ENCODE results near the gene OR6J1.

- TF ChIP-seq CTCF (CRISPR knock-in tag; IDR thresholded peaks at IDR 0.05) (no peak), POLR2A (IDR thresholded peaks at IDR 0.05; ENCODE audit: insufficient read depth in 1 of 2, low read depth in 2 of 2, low read length in 2 of 2) (no peak), ATF3 (CRISPR knock-in tag; IDR thresholded peaks at IDR 0.05) (no peak), ZNF274 (CRISPR knock-in tag; IDR thresholded peaks at IDR 0.05) (no peak), ZFP90 (CRISPR knock-in tag; IDR thresholded peaks at IDR 0.05; ENCODE audit: borderline replicate concordance) (no peak)
These were observed 47.7 kb downstream of the OR6J1 start for GRCh38 chr14:22596354-22596879.
